HG03354 (cell line): ENCODE results near the gene YKT6.
A peak's percentile ranks its signal among the peaks of the same experiment; 100 is the strongest.

Experiments used
- ATAC-seq: cut with Tn5 transposase; IDR thresholded peaks from one replicate; pipeline ENCODE4 v1.9.1; 2021; ENCODE audit warnings: mild to moderate bottlenecking; ENCODE audit not compliant: unreplicated experiment, poor library complexity, severe bottlenecking

Gene YKT6

DNA sequence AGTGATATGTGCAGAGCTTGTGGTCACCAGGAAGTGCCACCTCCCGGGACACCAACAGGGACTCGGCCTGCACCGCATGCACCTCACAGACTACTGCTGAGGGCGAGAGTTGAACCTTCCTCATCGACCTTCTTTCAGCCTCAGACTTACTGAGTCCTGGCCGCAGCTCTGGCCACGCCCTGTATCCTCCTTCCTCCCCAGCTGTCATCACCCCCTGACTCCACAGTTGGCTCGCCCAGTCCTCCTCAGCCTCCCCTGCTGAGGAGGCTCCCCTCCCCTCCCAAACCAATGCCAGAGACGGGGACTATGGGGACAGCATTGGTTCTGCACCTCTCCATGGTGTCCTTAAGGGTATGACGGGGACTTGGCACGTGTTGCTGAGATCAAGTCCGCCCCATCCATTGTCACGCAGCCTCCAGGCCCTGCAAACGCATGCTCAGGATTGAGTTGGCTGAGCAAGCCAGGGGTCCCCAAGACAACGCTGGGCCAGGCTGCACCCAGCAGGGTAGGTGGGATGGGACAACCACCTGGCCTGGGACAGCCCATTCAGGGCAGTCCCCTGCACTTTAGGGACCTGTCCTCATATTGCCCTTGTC lies 49.0 kb downstream of the YKT6 start:
- no peak for ATAC-seq

DNA sequence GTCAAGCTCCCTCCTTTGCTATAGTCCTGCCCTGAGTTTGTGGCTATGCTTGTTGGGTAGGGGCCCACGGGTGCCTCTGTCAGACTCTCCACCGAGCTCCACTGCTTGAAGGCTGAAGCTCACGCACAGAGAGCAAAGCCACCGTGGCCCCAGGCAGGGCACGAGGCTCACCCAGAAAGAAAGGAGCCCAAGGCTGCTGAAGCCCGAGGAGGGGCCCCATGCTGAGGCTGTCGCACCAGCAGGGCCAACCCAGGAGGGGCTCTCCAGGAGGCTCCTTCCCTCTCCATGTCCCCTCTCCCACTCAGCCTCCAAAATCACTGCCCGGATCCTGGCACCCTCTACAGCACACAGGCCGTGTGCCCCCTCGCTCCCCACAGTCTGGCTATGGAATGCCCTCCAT lies 50.5 kb downstream of the YKT6 start:
- no peak for ATAC-seq

DNA sequence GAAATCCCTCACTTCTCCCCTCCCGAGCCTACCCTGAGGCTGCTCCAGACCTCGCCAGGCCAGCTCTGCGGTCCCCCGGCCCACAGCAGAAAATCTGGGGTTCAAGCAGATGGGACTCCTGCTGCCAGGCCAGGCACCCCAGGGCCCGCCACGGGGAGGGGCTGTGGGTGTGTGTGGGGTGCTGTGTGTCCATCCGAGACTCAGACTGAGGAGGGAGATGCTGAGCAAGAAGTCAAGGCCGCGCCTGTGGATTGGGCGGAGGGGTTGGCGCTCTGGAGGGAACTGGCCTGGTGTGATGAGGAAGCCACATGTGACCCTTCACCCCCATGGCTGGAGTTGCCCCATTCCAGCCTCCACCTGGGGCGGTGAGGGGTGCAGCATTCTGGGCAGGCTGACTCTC lies 51.1 kb downstream of the YKT6 start:
- no peak for ATAC-seq

DNA sequence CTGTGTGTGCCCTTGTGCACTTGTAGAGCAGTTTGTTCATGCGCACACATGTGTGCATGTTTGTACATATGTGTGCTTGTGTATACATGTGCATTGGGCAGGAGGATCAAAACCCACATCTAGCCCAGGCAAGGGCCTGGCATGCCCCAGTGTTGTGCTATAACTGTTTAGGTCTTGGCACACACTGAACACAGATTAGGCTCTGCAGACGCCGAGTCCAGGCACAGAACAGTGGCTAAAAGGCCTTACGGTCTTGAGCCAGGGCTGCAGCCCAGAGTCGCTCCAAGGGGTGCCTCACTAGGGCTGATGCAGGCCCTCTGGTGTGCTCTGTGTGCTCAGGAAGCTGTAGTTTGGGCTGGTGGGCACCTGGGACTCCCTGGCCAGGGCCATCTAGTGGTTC lies 55.7 kb downstream of the YKT6 start:
- no peak for ATAC-seq

DNA sequence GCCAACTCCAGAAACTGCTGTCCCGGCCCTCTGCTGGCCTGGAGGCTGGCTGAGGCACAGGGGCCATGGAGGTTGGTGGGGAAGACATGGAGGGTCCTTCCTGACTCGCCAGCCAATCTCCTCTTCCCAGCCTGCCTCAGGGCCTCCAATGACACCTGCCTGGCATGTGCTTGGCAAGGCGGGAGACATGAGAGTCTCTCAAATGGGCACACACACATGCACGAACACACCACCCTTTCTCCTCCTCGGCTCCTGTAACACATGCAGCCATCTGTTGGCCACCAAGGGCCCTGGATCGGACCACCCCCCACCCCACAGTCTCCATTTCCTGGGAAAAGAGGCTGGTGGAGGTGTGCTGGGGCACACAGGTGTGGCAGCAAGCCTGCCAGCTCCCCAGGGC lies 56.4 kb downstream of the YKT6 start:
- no peak for ATAC-seq

DNA sequence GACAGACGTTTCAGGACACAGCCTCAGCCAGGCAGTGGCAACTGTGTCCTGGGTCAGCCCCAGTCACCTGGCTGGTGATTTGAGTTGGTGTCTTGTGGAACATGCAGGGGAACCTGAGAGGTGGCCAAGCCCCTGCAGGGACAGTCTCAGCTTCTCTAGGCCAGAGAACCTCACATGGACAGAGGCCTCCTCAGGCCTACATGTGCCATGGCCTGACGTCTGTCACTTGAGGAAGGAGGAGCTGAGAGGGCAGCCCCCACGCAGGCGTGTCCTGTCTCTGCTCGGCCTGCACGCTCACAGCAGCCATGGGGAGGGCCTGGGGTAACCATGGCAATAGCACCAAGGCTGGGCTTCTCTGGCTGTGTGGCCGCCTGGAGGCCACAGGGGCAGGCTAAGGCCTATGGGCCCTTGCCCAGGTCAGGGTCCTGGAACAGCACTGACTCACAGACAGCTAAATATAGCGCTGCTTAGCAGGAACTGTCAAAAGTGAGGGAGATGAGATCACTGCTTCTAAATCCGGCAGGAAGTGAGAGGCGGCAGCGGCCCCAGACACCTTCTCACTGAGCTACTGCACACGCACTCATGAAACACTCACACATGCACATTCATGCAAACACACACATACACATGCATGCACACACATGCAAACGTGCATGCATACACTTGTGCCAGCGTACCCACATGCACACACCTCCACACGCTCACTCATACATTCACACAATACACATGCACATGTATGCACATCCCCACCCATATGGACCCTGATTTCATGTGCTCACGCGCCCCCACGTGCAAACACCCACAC lies 57.0 kb downstream of the YKT6 start:
- ATAC-seq = peak; percentile 86

DNA sequence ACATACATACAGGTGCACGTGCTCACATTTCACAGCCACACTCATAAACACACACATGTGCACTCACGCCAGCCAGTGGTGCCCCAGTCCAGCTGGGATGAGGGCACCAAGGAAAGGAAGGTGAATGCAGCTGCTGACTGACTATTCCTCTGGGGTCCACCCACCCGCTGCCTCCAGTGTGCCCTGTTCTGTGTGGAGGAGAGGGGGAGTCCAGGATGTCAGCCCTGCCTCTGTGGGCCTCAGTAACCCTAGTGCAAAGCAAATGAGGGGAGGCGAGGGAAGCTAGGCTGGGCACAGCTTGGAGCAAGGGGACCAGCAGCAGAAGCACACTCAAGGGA lies 57.6 kb downstream of the YKT6 start:
- no peak for ATAC-seq

DNA sequence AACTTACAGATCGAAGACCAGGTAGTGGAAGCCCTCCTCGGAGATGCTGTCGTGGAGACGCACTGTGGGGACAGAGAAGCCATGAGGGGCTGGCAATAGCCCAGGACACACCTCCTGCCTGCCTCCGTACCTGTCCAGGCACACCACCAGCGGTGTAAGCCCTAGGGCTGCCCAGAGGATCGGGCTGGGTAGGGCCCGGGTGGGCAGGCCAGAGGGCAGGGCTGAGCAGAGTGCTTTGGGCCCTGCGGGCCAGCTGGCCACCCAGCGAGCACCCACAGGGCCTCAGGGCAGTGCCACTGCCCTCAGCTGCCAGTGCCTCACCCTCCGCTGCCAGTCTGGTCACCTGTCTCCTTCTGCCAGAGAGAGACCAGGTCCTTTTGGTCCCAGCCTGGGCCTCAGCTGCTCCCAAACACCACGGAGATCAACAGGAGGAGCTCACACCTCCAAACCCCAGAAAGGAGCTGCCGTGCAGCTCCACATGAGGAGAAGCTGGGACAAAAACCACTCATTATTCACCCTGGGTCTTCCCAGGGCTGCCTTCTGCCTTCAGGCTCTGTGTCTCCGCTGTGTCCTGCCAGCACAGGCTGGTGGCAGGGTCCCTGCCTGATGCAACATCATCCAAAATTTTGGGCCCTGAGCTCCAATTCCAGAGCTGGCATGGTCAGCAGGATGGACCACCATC lies 58.2 kb downstream of the YKT6 start:
- ATAC-seq = no peak

DNA sequence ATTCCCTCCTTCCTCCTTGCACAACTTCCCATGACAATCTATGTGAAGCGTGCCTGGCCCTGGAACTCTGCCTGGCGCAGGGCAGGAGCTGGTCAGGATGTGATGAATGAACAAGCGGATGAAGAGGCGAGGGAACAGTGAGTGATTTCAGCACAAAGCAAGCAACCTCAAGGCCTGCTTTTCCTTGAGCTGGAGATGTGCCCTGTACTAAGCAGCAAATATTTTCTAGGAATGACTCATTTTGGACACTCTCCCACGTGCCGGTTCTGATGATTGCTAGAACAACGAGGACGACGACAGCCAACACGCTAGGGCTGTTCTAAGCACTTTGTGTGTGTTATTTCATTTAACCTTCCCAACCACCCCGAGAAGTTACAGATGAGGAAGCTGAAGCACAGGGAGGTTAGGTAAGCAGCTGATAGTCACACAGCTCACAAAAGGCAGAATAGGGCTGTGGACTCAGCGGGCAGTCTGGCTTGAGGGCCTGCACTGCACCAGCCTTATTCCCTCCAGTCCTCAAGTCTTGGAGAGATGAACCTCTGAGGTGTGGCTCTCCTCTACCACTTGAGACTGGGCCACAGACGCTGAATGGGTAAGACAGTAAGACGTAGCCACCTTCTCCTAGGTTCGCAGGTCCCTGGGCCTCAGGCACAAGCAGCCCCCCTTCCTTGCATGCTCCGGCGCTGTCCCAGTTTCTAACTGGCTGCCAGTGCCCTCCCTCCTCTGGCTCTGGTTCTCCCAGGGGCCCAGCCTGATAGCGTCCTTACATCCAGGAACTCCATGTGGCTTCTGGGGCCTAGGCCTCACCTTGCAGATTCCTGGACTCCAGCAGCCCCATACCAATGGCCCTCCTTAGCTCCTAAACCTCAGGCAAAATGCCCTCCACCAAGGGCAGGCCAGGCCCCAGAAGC lies 59.0 kb downstream of the YKT6 start:
- no peak for ATAC-seq

DNA sequence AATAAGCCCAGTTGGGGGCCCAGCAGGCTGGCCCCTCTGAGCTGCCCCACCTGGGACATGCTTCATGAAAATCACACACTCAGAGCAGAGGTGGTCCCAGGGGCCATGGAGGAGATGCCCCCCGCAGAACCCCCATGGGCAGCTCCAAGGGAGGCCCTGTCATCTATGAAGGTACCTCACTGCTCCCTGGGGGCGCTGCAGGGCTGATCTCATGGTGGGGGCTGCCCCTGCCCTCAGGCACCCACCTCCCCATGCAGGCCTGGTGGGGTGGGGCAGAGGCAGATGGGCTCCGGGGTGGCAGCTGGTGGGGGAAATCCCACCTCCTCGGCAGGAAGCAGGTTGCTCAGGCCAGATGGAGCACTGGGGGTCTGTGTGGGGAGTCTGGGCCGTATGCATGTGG lies 60.5 kb downstream of the YKT6 start:
- no peak for ATAC-seq

DNA sequence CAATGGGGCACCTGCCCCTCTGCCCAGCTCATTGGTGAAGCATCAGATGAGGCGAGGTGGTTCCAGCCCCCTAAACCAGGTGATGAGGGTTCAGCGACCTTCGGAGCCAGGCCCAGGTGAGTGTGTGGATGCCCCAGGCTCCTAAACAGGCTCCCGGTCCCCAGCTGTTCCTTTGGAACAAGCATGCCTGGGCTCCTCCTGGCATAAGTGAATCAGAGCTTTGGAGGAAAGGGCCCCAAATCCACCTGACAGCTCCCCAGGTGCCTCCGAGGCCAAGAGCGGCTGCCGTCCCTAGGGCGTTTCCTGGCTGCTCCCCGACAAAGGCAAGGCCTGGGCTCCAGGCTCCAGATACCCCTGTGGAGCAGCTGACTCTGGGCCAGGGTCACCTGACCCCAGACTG lies 61.3 kb downstream of the YKT6 start:
- no peak for ATAC-seq

DNA sequence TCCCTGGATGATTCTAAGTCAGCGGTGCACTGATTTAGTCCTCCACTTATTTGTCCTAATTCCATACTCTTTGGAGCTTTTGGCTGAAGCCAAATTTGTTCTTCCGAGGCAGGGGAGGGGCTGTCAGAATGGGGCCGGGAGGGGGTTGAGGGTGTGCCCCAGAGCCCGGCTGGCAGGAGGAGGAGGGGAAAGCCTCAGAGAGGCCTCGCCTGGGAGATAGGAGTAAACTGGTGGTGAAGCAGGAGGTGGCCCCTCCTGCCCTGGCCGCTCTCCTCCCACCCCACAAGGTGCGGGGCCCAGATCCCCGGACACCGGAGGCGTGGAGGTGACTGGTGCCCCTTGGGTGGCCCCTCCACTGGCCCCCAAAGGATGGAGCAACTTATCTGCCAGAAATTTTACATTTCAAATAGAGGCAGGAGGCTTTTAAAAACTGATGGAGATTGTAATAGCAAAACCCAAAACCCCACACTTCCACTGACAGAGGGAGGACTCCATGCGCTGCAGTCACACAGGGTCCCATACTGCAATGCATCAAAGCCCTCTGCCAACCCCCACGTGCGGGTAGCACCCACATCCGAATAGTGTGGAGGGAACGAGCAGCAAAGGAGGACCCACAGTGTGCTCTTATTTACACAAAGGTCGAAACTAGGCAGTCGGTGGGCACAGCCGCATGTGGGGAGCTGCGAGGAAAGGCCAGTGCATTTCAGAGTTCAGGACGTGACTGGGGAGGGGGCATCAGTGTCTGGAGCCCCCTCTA lies 62.7 kb downstream of the YKT6 start:
- no peak for ATAC-seq
